Left colon (tissue), 2 donors: ENCODE results near the gene C5orf63. TPM values are rescaled to one million over a fixed set of nuclear protein-coding genes. Genes with fewer than 3 reads are reported as not detected.
"Not testable (repeated sequence)": the region's sequence is repeated elsewhere in the genome, so short reads cannot be mapped to it uniquely, and the experiment has no call there.

ENCODE experiments used
- ATAC-seq: fragments of 200-7000 bp; cut with Tn5 transposase; one replicate; pipeline ENCODE4 v1.9.1; 2020; ENCODE audit warnings: mild to moderate bottlenecking, moderate library complexity
- DNase-seq, 2 donors: peaks; one replicate each; pipeline ENCODE4 v3.0.0-alpha.2; 2020
- intact Hi-C, 2 donors: fragments of 100-400 bp; cut with DNase I in 1 of 2; cut with micrococcal nuclease in 1 of 2; formaldehyde crosslinking; loops; one replicate each; pipeline versions ENCODE4 v1.11.2 to v1.14.0; 2022; cut with DNase I, micrococcal nuclease
- long read RNA-seq: library from polyadenylated mRNA; unstranded; transcript quantifications from one replicate; pipeline ENCODE4 v2.0.0, GENCODE V29; 2021
- total RNA-seq, 2 donors: library from RNA; stranded (reverse); fragmentation: NEBNext Ultra II Directional; extraction: Animal tissue kit (Norgen Biotek cat#: 25700); gene quantifications; one replicate each; pipeline ENCODE4 v1.2.1, GENCODE V29; 2021
- donor health status: DM: no; HTN: no; CAD: no.
- donor health status: DM: yes; HTN: yes; CAD: no.

Gene C5orf63
- total RNA-seq: 10 to 100 TPM; 11.0 to 15.3 TPM
- long read RNA-seq, full-length matches to known transcripts: 4 of 8 reads
- long read RNA-seq, partial matches to known transcripts: 1 of 8 reads
- long read RNA-seq, other reads (novel, unspliced or antisense): 3 of 8 reads

DNA sequence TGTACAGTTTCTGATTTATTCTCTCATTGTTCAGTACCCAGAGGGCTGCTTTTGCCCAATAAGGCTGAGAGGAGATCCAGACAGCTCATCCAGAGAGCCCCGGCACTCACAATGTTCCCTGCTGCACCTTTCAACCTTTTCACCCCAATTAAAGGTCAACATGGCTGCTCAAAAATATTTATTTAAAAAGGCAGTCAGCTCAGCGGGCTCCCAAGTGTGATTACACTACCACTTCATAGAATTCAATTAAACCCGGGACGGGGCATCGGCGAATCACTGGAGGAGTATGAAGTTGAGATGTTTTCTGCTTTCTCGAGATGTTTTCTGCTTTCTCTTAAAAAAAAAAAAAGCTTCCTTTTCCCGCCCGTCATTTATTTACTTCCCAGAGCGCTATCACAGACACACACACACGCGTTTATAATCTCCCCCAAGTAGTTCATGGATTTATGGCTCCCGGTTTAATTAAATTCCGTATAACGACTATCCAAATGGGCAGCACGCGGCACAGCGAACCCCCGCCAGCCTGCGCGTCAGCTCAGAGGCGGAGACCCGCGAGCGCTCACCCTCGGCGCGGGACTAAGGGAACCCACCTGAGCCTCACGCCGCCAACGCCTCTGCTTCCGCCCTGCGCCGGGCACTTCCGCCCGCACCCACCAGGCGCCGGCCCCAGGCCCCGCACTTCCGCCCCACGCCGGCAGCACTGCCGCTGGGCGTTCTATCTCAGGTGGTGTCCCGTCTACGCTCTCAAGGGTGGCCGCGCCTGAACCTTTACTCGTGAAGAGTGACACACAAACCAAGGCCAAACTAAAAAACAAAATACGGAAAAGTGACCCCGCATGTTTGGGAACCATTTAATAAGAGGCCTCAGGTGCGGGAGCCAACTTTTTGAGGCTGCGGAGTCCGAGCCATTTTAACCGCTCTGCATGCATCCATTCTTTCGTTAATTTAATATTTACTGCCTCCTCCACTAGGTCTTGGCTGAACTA, at the start of gene C5orf63:
C5orf63 (minus strand) TSS at position 642 of the 986 bp plus-strand sequence. CDS start 14,507 bp downstream, outside the sequence.
- ATAC-seq: peak; percentile 85
- intact Hi-C loops: no loop called here

DNA sequence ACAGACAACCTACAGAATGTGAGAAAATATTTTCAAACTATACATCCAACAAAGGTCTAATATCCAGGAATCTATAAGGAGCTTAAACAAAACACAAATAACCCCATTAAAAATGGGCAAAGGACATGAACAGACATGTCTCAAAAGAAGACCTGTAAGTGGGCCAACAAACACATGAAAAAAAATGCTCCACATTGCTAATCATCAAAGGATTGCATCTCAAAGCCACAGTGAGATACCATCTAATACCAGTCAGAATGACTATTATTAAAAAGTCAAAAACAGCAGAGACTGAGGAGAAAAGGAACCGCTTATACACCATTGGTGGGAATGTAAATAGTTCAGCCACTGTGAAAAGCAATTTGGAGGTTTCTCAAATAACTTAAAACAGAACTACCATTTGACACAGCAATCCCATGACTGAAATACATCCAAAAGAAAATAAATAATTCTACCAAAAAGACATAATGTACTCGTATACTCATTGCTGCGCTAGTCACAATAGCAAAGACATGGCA, 39.1 kb upstream of the C5orf63 start:
- no peak for DNase-seq
- intact Hi-C loops: no loop called here
- ATAC-seq: no peak

More for the DNA sequence above, at the start of gene C5orf63:
- peak; percentile 69 to 81 for DNase-seq

DNA sequence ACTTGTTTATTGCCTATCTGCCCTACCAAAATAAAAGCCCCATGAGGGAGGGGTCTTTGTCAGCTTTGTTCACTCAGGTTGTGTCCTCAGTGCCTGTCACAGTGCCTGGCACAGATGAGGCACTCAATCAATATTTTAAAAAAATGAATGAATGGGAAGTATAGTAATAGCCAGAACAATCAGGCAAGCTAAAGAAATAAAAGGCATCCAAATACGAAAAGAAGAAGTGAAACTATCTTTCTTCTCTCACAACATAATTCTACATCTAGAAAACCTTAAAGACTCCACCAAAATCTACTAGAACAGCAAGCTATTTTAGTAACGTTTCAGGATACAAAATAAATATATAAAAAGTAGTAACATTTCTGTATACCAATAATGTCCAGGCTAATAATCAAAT, 37.8 kb upstream of the C5orf63 start:
- intact Hi-C loops: no loop called here
- DNase-seq (no peak), ATAC-seq (no peak)

DNA sequence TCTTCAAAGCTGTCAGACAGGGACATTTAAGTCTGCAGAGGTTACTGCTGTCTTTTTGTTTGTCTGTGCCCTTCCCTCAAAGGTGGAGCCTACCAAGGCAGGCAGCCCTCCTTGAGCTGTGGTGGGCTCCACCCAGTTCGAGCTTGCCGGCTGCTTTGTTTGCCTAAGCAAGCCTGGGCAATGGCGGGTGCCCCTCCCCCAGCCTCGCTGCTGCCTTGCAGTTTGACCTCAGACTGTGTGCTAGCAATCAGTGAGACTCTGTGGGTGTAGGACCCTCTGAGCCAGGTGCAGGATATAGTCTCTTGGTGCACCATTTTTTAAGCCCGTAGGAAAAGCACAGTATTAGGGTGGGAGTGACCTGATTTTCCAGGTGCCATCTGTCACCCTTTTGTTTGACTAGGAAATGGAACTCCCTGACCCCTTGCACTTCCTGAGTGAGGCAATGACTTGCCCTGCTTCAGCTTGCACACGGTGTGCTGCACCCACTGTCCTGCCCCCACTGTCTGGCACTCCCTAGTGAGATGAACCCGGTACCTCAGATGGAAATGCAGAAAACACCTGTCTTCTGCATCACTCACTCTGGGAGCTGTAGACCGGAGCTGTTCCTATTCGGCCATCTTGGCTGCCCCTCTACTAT, 35.4 kb upstream of the C5orf63 start:
- intact Hi-C loops, ATAC-seq: not testable (repeated sequence)
- peak; percentile 37 for DNase-seq

DNA sequence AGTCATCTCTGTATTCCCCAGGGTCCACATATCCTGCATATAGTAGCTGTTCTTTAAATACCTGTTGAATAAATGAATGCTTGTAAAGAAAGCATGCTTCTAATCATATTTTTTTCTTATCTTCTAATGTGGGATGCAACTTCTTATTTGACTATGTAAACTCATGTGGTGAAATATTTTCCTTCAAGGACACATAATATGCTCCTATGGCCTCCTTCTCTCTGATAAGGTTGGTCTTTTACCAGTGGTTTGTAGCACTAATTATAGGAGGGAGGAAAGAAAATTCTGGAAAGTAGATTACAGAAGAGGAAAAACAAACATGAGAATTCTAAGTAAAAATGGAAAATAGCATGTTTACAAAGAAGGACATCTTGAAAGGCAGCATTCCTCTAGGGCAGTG, 28.6 kb upstream of the C5orf63 start:
- ATAC-seq: no peak
- DNase-seq: no peak
- intact Hi-C loops: no loop called here

DNA sequence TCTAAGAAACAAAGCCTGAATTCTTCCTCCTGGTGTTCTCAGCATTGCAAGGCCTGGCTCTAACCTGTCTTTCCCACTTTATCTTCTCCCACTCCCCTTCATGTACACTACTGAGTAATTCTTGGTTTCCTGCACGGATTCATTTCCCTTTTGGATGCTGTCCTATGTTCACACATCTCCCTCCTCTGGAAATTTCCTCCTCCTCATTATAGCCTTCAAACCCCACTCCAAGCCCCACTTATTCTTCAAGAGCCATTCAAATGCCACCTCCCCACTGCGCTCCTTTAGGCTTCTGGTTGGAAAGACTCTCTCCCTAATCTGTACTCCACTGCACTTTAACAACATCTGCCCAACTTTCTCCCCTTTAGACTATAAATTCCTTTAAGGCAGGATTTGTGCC, 28.2 kb upstream of the C5orf63 start:
- intact Hi-C loops: no loop called here
- no peak for DNase-seq
- ATAC-seq: no peak

DNA sequence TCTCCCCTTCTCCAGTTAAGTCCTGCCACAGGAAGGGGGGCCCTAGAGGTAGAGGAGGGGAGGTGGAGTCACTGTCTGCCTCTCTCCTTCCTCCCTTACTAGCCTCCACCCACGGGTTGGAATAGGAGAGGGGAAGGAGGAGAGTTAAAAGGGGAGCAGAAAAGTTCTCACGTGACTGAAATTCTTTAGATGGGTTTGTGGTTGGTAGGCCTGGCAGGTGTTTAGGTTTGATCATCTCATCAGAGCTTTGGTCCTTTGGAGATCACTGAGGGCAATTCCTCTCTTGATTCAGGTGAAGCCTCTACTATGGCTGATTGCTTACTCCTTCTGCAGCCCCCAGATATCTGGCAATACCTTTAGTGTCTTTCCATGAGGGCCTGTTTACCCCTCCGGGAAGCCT, 24.9 kb upstream of the C5orf63 start:
- intact Hi-C loops: no loop called here
- ATAC-seq: no peak
- DNase-seq: no peak

DNA sequence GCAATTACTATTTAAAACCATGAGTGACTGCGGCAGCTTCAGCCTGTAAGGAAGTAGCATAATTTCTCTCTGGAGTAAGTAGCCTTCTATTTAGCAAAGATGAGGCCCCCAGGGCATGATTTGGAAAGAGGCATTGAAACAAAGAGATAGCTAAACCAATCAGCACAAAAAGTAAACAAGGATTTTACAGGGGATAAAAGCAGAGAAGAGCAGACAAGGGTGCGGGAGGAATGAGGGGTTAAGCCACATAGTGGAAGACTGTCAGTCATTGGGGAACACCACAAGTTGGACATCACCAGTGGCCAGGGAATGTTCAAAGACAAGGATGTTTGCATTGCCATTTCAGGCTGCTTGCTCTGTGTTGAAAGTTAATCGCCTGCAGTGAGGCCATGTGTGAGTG, 24.0 kb upstream of the C5orf63 start:
- ATAC-seq: no peak
- intact Hi-C loops: no loop called here

DNA sequence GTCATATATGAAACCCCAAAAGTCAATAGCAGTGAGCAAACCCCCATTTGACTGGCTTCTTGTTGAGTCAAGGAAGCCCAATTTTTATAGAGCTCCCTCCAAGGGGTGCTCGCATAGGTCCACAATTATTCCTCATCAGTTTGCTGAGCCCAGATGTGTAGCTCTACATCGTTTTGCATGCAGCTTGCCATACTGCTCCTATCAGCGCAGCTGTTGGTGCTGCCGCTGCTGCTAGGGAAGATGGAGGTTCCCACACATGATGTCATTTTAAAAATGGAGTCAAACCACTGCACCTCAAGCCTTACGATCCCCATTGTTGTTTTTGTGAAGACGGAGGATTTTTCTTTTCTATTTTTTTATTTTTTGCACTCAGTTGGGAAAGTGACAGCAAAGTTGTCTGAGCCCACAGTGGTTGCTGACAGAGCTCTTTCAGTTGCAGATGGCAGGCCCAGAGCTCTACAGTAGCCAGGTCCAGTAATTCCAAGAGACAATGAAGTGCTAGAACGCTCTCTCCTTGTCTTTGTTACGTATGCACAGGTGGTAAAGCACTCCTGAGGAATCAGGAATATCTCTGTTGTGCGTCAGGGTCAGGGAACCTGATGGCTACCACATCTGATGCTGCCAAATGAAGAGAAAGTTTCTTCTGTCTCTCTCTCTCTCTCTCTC, 23.2 kb upstream of the C5orf63 start:
- no peak for DNase-seq
- no peak for ATAC-seq
- intact Hi-C loops: no loop called here

More for the DNA sequence above, 24.0 kb upstream of the C5orf63 start:
- no peak for DNase-seq

DNA sequence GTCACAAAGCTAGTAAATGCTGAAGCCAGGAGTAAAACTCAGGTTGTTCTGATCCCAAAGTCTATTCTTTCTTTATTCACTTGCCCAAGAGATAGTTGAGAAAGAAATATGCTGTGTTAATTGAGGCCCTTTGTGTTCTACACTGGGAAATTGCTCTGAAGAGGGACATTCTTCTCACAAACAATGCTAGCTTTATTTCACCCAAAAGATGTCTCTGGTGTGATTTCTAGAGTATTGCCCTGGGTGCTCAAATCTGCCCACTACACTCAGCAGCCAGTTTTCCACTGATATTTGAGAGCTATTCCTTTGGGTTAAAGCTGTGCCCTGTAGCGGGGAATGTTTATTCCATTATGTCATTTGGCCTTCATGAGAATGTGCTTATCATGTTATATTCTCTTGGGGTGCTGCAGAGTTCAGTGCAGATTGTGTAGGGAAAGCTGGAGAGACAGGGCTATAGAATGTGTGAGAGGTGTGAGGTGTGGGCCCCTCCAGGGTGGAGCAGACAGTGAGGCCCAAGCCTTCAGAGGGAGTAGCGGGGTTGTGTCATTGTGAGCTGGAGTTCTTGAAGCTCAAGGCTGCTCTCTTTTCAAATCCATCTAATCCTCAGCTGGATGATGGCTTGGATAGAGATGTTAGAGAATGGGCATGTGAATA, 21.0 kb upstream of the C5orf63 start:
- intact Hi-C loops: no loop called here
- ATAC-seq (no peak), DNase-seq (no peak)

DNA sequence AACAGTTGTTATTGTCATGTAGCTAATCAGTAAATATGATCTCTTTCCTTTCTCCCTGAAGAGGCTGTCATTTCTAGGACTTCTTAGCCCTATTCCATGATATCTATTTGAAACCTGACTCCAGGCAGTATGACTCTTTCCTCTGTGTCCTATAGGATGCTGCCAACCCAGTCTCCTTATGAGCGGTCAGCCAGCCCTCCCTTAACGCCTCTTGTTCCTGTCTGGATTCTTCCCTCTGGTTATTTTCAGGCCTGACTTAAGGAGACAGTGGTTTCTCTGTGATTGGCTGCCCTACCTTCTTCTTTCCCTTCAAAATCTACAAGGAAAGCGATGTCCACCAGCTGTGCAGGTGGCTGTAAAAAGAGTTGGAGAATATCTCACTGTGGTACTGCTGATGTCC, 19.4 kb upstream of the C5orf63 start:
- intact Hi-C loops: no loop called here
- ATAC-seq: no peak

DNA sequence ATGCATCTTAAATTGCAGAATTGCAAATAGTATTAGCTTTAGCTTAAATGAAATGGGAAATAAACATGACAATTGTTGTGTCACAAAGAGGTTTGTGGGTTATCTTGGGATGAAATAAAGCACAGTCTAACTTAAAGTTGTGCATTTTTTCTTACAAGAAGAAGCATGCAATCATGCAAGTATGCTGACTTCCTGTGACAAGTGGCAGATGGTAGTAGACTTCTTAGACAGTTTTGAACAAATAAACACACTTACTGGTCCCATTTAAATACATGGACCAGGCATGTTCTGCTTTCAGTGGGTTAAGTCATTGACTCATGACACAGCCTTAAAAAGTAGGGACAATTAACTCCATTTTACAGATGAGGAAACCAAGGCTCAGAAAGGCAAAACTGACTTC, 15.9 kb upstream of the C5orf63 start:
- intact Hi-C loops: no loop called here
- DNase-seq: no peak
- no peak for ATAC-seq

More for the DNA sequence above, 19.4 kb upstream of the C5orf63 start:
- no peak for DNase-seq

DNA sequence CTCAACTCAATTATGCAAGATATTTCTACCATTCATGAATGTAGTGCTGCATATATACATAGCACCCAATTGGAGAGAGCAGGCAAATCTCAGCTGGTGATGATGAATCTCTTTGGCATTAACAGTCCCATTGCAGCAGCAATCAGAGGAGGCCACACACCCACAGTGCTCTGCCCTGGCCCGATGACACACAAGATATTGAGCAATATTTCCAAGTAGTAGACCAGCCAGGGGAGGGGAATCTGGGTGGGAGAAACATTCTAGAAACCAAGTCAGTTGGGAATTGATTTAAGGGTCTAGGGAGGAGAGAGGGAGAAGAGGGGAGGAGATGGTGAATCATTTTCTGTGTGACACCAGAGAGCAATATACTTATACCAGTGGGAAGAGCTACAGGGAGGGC, 14.9 kb upstream of the C5orf63 start:
- DNase-seq: no peak
- ATAC-seq: peak; percentile 85
- intact Hi-C loops: no loop called here

DNA sequence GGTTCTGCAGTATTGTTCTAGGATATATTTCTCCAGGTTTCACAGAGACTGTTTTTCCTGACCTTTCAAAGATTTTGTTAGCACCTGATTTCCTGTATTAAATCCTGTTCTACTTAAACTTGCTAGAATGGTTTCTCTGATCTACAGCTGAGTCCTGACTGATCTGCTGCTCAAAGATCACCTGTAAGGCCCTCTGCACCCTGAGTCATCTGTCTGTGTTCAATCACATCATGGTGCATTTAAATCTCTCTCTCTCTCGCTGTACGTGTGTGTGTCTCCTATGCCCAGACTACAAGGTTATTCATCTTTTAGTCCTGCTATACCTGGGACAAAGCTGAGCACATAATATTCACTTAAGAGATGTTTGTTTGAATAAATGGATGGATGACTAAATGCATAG, 13.3 kb upstream of the C5orf63 start:
- ATAC-seq: peak; percentile 70
- intact Hi-C loops: no loop called here
- no peak for DNase-seq

DNA sequence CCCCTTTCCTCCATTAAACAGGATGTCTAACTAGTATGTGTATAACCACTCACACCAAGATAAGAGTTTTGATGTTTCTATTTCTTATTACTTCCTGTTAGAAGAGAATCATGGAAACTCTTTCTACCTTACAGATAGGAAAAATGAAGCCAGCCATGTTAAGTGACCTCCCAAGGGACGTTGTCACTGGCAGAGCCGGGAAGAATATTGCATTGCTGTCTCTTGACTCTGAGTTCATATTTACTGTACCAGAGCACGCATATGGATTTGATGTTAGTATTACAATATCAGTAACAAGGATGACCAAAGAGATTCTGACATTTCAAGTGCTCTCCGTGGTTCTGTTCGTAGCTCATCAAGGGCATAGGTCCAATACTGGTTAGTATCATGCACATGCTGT, 12.5 kb upstream of the C5orf63 start:
- no peak for ATAC-seq
- intact Hi-C loops: no loop called here

DNA sequence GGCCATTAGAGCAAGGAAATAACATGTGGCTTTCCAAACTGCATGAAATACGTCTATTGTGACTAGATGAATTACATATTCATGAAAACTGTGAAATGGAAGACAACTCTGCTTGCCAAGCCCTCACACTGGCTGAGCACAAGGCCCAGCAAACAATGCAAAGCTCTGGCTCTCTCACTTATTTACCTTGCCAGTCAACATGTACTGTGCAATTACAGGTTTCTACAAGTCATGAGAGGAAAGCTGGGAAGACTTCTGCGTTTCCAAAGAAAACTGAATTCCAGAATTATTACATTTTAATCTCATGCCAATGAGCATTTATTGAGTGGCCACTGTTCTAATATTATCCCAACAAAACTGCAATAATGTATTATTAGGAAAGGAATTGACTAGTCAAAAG, 12.1 kb upstream of the C5orf63 start:
- ATAC-seq (no peak), DNase-seq (no peak)
- intact Hi-C loops: no loop called here

More for the DNA sequence above, 12.5 kb upstream of the C5orf63 start:
- DNase-seq: no peak

DNA sequence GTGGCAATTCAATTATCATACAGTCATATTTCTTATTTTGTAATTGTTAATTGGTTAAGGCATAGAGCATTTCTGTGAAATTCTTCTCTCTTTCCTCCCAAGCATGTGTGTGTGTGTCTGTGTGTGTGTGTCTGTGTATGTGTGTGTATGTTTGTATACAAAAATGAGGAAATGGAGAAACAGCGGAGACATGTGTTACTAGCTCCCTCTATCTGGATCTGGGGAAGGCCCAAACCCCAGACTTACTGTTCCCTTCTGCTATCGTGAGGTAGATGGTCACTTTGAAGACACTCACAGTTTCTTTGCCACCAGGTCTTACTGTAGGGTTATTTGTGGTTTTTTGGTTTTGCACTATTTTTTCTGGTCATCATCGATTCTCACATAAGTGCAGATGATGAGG, 11.4 kb upstream of the C5orf63 start:
- no peak for DNase-seq
- intact Hi-C loops: no loop called here
- no peak for ATAC-seq

DNA sequence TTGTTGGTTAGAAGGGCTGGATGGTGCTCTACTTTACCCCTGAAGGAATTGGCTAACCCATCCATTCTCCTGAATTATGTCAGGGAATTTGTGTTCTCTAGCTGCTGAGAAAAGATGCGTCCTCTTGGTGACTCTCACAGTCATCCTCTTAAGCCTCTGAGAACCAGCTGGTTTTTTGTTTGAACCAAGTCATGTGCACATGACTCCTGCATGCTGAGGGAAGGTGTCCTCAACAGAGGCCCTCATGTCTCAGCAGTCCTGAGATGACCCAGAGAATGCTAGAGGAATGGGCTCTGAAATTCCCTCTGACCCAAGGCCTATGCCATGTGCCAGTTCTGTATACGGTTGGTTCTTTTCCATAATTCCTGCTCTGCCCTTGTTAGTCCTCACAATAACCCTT, 10.4 kb upstream of the C5orf63 start:
- ATAC-seq (no peak), DNase-seq (no peak)
- intact Hi-C loops: no loop called here
